ENCODE data around the gene NHS. TPM values are rescaled to one million over a fixed set of nuclear protein-coding genes. Genes with fewer than 3 reads are reported as not detected.
"Not testable (repeated sequence)": the region's sequence is repeated elsewhere in the genome, so short reads cannot be mapped to it uniquely, and the experiment has no call there.

NHS gene
- total RNA-seq, 1 experiment from 2014 or later = 2.4 TPM

DNA sequence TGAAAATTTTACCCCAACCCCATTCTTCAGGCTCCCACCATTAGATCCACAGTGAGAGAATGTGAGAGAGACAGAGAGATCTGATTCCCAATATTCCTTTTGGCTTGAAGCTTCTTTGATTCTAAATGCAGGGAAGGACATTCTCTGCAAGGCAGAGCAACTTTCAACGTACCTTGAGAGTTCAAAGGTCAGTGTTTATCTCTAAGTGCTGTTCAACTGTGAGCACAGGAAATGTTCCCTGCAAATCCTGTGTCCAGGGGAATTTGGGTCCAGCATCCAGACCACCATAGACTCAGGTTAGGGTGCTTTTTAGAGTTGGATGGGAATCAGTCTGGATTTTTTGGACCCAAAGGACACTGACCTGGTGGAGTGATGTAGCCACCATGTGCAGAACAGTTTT lies 97.4 kb downstream of the NHS start:
- DNase-seq (ENCODE audit: low read depth) = no peak
- in situ Hi-C loops (cut with HindIII; ENCODE audit: low pct_unique_long_range_greater_than_20kb, low sequenced_read_pairs) = no loop called here

DNA sequence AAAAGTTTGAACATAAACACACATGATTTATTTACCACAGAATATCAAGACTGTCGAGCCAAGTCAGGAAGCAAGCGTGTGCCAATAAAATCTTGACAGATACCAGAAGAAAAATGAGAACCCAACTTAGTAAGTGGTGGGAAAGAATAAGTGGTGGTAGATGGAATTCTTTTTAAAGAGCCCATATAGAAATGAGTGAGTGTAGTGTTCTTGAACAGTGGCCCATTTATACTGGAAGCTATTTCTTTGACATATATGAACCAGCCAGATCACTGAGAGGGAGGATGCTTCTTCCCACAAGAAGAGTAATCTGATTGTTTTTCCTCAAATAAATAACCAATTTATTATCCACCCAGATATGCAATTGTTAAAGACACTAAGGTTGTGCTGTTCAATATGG lies 98.0 kb downstream of the NHS start:
- in situ Hi-C loops (cut with HindIII; ENCODE audit: low pct_unique_long_range_greater_than_20kb, low sequenced_read_pairs) = no loop called here

DNA sequence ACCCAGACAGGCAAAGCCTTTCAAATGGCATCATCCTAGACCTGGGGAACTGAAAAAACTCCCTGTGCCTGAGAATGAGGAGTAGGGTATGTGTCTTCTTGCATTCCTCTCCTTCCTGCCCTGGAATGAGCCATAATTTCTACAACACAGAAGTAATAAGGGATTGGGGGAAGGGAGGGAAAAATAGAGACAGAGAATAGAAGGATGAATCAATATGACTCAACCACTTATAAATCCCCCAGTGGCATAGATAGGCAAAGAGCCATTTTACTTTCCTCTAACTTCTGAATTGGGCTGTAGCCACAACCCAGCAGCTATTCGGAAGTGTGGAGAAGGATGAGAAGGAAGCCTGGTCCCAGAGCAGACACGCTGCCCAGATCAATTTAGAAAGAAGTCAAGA lies 99.9 kb downstream of the NHS start:
- in situ Hi-C loops (cut with HindIII; ENCODE audit: low pct_unique_long_range_greater_than_20kb, low sequenced_read_pairs) = no loop called here
- no peak for DNase-seq (ENCODE audit: low read depth)

More for the DNA sequence above, 98.0 kb downstream of the NHS start:
- DNase-seq (ENCODE audit: low read depth) = no peak

DNA sequence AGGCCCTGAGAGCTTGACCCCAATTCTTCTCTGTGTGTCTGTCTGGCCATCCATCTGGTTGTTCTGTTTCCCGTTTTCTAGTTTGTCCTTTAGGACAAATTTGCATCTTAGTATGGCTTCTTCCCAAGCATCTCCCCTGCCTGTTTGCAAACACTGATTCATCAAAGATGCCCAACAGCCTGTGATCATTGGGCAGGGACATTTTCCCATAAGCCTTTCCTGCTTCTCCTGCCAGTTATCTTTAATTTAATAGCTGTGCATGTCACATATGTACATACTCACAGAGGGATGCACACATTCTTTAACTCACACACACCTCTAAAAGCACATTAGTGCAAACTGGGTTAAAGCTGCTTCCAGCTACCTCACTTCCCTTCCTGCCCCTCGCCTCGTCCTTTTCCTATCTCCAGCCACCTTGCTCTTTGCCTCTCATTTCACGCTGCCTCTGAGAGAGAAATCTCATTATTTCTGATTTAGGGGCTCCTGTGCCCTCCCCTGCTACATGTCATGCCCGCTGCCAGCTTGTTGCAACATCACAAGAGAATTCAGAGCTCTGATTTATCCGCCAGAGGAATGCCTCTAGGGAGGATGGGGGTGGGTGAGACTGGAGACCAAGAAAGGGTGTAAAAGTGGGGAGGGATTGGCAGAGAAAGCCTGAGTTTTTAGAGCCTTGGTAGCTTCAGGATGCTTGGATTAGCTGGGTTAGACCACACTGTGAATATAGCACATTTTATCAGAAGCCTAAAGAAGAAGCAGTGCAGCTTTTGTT lies 100.6 kb downstream of the NHS start:
- no peak for DNase-seq (ENCODE audit: low read depth)
- in situ Hi-C loops (cut with HindIII; ENCODE audit: low pct_unique_long_range_greater_than_20kb, low sequenced_read_pairs) = no loop called here

DNA sequence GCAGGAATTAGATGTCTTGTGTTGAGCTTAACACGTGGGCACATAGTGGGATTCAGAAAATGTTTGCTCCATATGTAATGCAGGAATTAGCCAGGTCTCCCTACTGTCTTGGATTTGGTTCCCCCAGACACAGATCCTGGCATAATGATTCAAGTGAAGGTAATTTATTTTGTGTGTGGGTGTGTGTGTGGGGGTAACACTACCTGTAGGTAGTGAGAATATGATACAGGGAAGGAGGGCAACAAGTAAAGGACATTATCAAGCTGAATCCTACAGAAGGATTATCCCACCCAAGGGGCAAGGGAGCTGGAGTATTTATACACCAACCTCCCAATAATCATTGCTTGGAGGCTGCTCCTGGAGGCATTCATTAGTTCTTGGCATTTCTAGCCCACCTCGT lies 101.4 kb downstream of the NHS start:
- no peak for DNase-seq (ENCODE audit: low read depth)
- in situ Hi-C loops (cut with HindIII; ENCODE audit: low pct_unique_long_range_greater_than_20kb, low sequenced_read_pairs) = no loop called here

DNA sequence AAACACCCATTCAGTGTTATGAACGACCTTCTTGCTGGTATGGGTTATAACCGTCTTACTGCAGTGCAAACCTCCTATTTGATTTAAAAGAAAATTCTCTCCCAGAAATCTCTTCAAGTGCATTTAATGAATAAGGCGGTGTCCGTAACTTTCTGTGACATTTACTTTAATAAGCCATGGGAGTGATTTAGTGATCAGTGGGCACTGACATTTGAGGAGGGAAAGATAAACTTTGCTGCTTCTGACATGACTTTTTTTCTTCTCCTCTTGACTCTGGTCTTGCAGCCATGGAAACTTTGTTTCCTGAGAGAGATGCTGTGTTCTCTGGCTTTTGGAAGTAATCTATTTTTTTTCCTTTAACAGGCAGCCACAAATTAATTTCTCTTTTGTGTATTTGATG lies 106.1 kb downstream of the NHS start:
- in situ Hi-C loops (cut with HindIII; ENCODE audit: low pct_unique_long_range_greater_than_20kb, low sequenced_read_pairs) = no loop called here
- no peak for DNase-seq (ENCODE audit: low read depth)

DNA sequence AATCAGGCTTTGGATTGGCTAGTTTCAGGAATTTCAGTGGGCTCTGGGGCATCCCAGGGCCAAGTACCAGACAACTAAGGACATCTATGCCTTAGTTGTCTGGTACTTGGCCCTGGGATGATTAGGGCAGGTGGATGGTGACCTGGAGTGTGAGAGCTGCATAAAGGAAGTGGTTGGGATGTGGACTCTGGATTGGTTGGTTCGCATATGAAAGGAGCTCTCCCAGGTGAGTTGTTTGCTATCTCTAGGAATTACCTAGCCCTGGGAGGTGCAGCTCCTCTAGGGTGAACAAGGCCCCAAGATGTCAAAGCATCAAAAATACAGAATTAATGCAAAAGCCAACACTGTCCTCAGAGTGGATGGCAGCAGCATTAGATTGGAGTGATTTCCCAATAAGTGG lies 109.6 kb downstream of the NHS start:
- no peak for DNase-seq (ENCODE audit: low read depth)
- in situ Hi-C loops (cut with HindIII; ENCODE audit: low pct_unique_long_range_greater_than_20kb, low sequenced_read_pairs) = no loop called here

DNA sequence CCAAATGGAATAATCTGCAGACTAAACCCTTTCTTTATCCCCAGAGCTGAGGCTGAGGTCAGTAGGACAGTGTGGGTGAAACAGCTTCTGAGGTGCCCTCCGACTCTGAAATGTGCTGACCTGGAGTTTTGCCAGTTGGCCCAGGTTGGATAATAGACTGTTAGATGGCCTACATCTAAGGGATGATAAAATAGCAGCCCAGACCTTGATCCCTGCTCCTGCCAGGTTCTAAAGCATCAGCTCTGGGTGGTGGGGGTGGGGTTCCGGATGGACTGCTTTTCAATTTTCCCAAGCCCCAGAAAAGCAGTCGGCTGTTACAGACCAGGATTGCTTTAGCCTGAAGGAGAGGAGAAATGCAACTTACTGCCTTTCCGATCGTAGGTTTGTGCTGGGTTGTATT lies 110.4 kb downstream of the NHS start:
- in situ Hi-C loops (cut with HindIII; ENCODE audit: low pct_unique_long_range_greater_than_20kb, low sequenced_read_pairs) = no loop called here
- DNase-seq (ENCODE audit: low read depth) = no peak

DNA sequence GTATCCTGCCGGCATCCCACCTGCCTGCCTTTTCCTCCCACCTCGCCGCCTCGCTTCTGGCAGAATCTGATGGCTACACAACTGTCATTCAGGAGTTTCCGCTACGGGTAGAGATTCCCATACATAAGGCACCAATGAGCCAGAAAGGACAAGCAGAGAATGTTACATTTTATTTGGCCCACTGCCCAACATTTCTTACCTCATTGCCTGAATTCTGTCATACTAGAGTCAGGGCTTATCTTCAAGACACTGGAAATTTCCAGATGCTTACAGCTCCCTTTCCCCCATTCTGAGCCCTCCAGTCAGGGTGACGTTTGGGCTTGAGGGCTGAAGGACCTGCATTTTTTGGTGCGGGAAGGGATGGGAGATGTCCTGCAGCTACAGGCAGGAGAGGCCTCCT lies 113.0 kb downstream of the NHS start:
- DNase-seq (ENCODE audit: low read depth) = no peak
- in situ Hi-C loops (cut with HindIII; ENCODE audit: low pct_unique_long_range_greater_than_20kb, low sequenced_read_pairs) = no loop called here

DNA sequence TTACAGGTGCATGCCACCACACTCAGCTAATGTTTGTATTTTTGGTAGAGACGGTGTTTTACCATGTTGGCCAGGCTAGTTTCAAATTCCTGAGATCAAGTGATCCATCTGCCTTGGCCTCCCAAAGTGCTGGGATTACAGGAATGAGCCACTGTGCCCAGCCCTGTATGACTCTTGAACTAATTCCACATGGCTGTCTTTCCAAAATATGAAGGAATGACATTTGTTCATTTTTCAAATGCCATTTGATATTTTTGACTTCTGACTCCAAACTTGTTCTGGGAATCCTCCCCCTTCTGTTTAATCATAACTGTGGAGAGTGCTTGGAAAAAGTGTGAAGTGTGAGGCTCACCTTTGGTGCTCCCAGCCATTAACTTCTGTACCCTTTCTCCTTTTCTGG lies 119.2 kb downstream of the NHS start:
- DNase-seq (ENCODE audit: low read depth) = no peak
- in situ Hi-C loops (cut with HindIII; ENCODE audit: low pct_unique_long_range_greater_than_20kb, low sequenced_read_pairs) = no loop called here

DNA sequence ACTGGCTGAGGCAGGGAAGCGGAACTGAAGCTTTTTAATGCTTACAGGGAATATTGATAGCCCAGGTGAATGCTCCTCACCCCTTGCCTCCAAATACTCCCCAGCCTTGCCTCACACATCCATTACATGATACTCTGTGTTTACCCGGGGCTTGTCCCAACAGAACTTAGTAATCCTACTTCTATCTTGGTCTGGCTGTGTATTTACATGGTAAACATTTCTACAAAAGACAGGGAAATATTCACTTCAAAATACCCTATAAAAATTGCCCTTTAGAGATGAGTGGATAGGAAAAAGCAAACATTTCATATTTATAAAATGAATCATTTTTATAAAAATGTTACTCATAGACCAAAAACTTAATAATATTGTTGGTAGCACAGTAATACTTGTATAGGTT lies 120.1 kb downstream of the NHS start:
- DNase-seq (ENCODE audit: low read depth) = no peak
- in situ Hi-C loops (cut with HindIII; ENCODE audit: low pct_unique_long_range_greater_than_20kb, low sequenced_read_pairs) = no loop called here

DNA sequence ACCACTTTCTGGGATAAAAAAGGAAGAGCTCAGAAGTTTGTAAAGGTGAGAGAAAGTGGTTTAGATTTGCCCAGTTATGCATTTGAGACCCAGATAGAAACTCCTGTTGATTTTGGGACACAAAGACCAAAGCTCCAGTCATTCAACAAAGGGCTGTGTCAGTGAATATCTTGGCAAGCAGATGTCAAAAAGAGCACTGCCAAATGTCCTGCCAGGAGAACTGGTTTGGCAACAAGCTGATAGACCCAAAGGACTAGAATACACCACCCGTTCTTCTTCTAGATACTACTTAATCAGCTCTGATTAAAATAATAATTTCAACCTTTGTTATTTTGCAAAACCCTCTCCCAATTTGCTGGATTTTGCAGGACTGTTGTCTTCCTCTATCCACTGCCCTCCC lies 121.4 kb downstream of the NHS start:
- no peak for DNase-seq (ENCODE audit: low read depth)
- in situ Hi-C loops (cut with HindIII; ENCODE audit: low pct_unique_long_range_greater_than_20kb, low sequenced_read_pairs) = no loop called here

DNA sequence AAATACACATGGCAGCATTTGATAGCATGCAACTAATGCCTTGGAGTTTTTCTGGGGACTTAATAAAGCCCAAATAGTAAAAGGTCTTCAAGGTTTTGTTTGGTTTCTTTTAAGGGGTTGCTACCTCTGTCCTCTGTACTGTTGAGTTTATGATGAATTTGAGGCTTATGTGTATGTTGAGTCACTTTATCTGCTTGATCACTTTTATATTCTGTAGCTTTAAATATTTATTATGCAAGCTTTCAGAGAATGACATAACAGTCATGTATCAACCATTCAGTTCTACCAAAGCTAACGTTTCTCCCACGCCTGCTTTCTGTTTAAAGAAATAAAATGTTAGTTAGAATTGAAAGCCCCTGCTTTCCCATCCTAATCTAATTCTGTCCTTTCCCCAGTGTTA lies 122.2 kb downstream of the NHS start:
- DNase-seq (ENCODE audit: low read depth) = no peak
- in situ Hi-C loops (cut with HindIII; ENCODE audit: low pct_unique_long_range_greater_than_20kb, low sequenced_read_pairs) = no loop called here

DNA sequence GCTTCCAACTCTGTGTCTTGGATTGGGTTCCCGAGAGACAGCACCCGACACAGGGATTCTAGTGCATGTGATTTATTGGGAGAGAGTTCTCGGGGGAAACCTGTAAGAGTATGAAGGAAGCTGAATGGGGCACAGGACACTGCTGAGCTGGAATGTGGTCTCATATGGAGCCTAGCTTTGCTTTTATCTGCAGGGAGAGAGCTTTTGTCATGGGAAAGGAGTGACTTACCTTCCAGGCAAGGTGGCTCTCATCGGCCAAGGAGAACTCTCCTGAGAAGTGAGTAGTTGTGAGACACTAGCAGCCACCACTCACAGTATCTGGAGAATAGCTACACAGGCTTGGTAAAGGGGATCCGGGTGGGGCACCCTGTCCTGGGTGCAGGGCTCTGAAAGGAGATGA lies 124.5 kb downstream of the NHS start:
- DNase-seq (ENCODE audit: low read depth) = no peak
- in situ Hi-C loops (cut with HindIII; ENCODE audit: low pct_unique_long_range_greater_than_20kb, low sequenced_read_pairs) = no loop called here

DNA sequence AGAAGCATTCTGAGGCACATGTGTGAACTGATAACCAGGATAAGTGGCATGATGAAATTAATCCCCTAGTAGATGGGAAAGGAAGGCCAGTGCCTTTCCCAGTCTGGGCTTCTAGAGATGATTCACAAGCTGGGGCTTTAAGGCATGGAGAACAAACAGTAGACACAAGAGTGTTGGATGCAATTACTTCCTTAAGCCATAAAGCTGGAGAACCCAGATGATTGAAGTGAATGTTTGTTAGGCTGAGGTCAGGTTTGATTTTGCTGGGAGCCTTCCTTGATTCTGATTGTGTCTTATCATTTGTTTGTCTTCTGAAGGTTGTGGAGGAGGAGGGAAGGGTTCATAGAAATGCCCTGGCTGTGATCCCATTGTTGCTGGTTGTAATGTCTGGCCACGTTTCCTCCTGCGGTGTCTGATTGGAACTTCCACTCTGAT lies 125.2 kb downstream of the NHS start:
- in situ Hi-C loops (cut with HindIII; ENCODE audit: low pct_unique_long_range_greater_than_20kb, low sequenced_read_pairs) = no loop called here
- peak; percentile 72 for DNase-seq (ENCODE audit: low read depth)

DNA sequence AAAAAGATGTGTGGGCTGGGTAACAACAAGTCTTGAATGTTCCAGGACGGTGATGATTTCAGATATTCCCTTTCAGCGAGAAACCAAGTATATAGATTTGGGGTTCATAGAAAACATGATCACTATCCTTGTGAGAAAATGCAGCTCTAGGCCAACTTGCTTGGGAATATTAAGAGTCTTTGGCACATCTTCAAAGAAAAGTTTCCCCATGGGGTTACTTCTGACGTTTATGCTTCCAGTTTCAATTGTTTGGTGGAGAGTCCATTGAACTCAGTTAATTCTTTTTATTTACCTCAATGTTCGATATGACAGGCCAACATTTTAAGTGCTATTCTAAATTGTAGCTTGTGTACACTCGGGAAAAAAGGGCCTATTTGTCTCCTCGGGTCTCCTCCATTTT lies 126.7 kb downstream of the NHS start:
- in situ Hi-C loops (cut with HindIII; ENCODE audit: low pct_unique_long_range_greater_than_20kb, low sequenced_read_pairs) = no loop called here
- DNase-seq (ENCODE audit: low read depth) = no peak

DNA sequence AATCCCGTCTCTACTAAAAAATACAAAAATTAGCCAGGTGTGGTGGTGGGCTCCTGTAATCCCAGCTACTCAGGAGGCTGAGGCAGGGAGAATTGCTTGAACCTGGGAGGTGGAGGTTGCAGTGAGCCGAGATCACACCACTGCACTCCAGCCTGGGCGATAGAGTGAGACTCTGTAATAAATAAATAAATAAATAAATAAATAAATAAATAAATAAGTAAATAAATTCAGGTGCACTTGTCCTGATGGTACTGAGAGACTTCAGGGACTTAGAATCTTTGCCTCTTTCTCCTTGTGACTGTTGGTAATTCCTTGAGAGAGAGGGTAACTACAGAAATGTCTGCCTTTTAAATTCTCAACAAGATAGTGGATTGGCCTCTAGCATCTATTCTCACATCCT lies 131.4 kb downstream of the NHS start:
- DNase-seq (ENCODE audit: low read depth); in situ Hi-C loops (cut with HindIII; ENCODE audit: low pct_unique_long_range_greater_than_20kb, low sequenced_read_pairs): not testable (repeated sequence)

DNA sequence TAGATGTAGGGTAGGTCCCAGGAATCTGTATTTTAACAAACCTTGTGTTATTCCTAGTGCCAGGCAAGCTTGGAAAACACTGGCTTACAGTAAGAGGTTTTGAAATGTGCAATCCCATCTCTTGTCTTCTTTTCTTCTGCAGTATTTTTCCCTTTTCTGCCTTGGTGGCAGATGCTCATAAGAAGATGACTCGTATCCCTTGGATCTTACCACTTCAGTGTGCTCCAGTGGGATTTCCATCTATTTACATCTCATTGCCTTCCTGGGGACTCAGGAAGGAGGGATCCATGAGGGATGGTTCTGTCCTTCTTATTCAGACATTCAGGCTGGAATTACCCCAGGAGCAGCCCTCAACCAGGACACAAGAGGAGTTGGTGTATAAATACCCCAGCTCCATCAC lies 136.6 kb downstream of the NHS start:
- in situ Hi-C loops (cut with HindIII; ENCODE audit: low pct_unique_long_range_greater_than_20kb, low sequenced_read_pairs) = no loop called here
- no peak for DNase-seq (ENCODE audit: low read depth)

DNA sequence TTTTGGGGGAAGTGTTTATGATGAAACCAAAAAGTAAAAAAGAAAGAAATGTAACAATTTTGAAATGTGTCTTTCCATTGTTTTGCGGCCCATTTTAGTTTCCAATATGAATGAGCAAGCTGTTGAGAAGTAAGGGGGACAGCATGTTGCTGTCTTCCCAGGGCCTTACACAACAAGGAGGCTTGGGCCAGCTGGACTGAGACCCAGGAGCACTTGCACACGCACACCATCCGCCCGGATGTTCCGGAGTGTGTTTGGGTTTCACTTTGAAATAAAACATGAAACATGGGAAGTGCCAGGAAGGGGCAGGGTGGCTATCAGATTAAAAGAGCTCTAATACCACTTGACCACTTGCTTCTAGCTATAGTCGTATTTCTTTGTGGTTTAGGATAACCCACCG lies 144.4 kb downstream of the NHS start:
- DNase-seq (ENCODE audit: low read depth) = no peak
- in situ Hi-C loops (cut with HindIII; ENCODE audit: low pct_unique_long_range_greater_than_20kb, low sequenced_read_pairs) = no loop called here

DNA sequence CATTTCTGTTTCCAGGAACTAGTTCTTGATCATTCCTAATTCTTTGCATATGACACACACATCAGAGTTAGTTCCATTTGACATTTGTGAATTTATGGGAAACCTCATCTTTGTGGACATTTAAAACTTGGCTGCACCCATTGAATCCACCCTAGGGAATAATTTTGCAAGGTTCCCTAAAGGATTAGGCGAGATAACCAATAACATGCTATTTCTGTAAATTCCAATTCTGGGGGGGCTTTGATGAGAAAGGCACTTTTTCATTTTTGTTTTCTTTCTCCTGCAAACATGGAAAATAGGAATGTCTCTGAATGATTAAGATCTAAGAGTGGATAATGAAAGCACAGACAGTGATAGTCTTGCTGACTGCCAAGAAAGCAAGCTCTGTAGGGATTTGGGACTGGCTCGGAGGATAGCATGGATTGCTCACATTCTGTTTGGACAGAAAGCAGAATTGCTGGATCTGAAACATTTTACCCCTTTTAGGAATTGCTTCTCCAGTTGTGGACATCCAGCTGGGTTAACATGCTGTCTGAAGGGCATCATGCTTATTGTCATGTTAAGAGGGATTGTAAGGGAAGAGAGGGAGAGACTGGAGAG lies 145.1 kb downstream of the NHS start:
- in situ Hi-C loops (cut with HindIII; ENCODE audit: low pct_unique_long_range_greater_than_20kb, low sequenced_read_pairs) = no loop called here
- no peak for DNase-seq (ENCODE audit: low read depth)
